GM12878 (cell line): ENCODE results near the gene TMEM45A. TPM values are rescaled to one million over a fixed set of nuclear protein-coding genes. Genes with fewer than 3 reads are reported as not detected.
A peak's percentile ranks its signal among the peaks of the same experiment; 100 is the strongest.

Experiments used
- ATAC-seq: fragments of 200-7000 bp; cut with Tn5 transposase; 3 replicates; pipeline ENCODE4 v1.9.1; 2020; ENCODE audit warnings: mild to moderate bottlenecking, moderate library complexity
- BruUV-seq: library from RNA; stranded (reverse); fragments of 400-500 nt; replicated peaks from 2 replicates; lab custom pipeline; 2021; lab: Mats Ljungman, UMichigan
- CTCF ChIA-PET: fragments of 300-600 bp; sonication (Branson Sonifier 250); formaldehyde crosslinking; extraction: SDS; loops from one replicate; lab custom pipeline; 2021; ENCODE audit warnings: inconsistent platforms; lab: Yijun Ruan, JAX
- POLR2A ChIA-PET: fragments of 350-600 bp; formaldehyde crosslinking; extraction: SDS; loops from one replicate; lab custom pipeline; 2021; ENCODE audit warnings: inconsistent platforms; lab: Charles Lee
- RAD21 ChIA-PET: fragments of 300-600 bp; sonication (Branson Sonifier 250); formaldehyde crosslinking; loops from one replicate; lab custom pipeline; 2023; ENCODE audit warnings: antibody characterized with exemption; ENCODE audit not compliant: unreplicated experiment; lab: Charles Lee
- SMC1A ChIA-PET: fragments of 300-600 bp; sonication (Branson Sonifier 250); formaldehyde crosslinking; loops from one replicate; lab custom pipeline; 2023; ENCODE audit not compliant: unreplicated experiment, uncharacterized antibody; lab: Charles Lee
- DNase-seq: peaks from one replicate; pipeline ENCODE4 v3.0.0-alpha.2; 2011; ENCODE audit warnings: low read depth, low spot score
- FAIRE-seq: peaks from 3 replicates; lab custom pipeline; 2011; peaks lifted over from hg19 to GRCh38; lab: Jason Lieb, UNC
- H2AFZ ChIP-seq: 2 replicates; pipeline ENCODE4 v1.6.0; 2011; ENCODE audit warnings: low read depth, low read length, control low read depth; ENCODE audit not compliant: control insufficient read depth
- H3K27ac ChIP-seq: 2 replicates; pipeline ENCODE4 v1.5.1; 2011; ENCODE audit warnings: control low read depth; ENCODE audit not compliant: control insufficient read depth, insufficient read depth
- H3K27me3 ChIP-seq, 2 experiments: replicated peaks in 1 of 2; 2 replicates each; pipeline versions ENCODE4 v1.6.0 to v1.6.1; 2011; ENCODE audit warnings: low read length in 1 of 2; ENCODE audit not compliant: control insufficient read depth in 2 of 2, insufficient read depth in 2 of 2
- H3K36me3 ChIP-seq, 2 experiments: 2 replicates each; pipeline ENCODE4 v1.5.1; 2011; ENCODE audit warnings: low read length in 1 of 2; ENCODE audit not compliant: control insufficient read depth in 2 of 2, insufficient read depth in 2 of 2
- H3K4me1 ChIP-seq: 2 replicates; pipeline ENCODE4 v1.6.1; 2011; ENCODE audit warnings: mild to moderate bottlenecking, low read length, moderate library complexity, mixed read lengths; ENCODE audit not compliant: control insufficient read depth, insufficient read depth
- H3K4me2 ChIP-seq: 2 replicates; pipeline ENCODE4 v1.6.0; 2011; ENCODE audit warnings: control low read depth; ENCODE audit not compliant: control insufficient read depth, insufficient read depth
- H3K4me3 ChIP-seq: fragments of 200-600 bp; sonication (generic); 2 replicates; pipeline ENCODE4 v1.5.1; 2016
- H3K79me2 ChIP-seq: 2 replicates; pipeline ENCODE4 v1.6.0; 2011; ENCODE audit warnings: low read length; ENCODE audit not compliant: control insufficient read depth, insufficient read depth
- H3K9ac ChIP-seq: 2 replicates; pipeline ENCODE4 v1.8.0; 2011; ENCODE audit warnings: low read length, control low read depth, mixed read lengths; ENCODE audit not compliant: control insufficient read depth, insufficient read depth
- H3K9me3 ChIP-seq: replicated peaks from 3 replicates; pipeline ENCODE4 v1.5.1; 2011; ENCODE audit warnings: mild to moderate bottlenecking, low read length; ENCODE audit not compliant: control insufficient read depth, insufficient read depth
- H4K20me1 ChIP-seq: 2 replicates; pipeline ENCODE4 v1.6.0; 2011; ENCODE audit not compliant: control insufficient read depth, insufficient read depth
- BMI1 ChIP-seq: fragments of 450-650 bp; IDR thresholded peaks from 2 replicates; pipeline ENCODE4 v1.6.1; 2016; ENCODE audit warnings: mild to moderate bottlenecking, moderate library complexity, borderline replicate concordance
- CBX5 ChIP-seq: sonication (generic); IDR thresholded peaks from 2 replicates; pipeline ENCODE4 v1.6.1; 2016; ENCODE audit warnings: low read depth, moderate library complexity, mild to moderate bottlenecking, inconsistent platforms
- EED ChIP-seq: sonication (generic); IDR thresholded peaks from 2 replicates; pipeline ENCODE4 v1.6.1; 2016; ENCODE audit warnings: antibody characterized with exemption, low read depth
- FOXK2 ChIP-seq: fragments of 450-650 bp; IDR thresholded peaks from 2 replicates; pipeline ENCODE4 v1.6.1; 2017; ENCODE audit warnings: mild to moderate bottlenecking, moderate library complexity
- GABPA ChIP-seq: IDR thresholded peaks from 2 replicates; pipeline ENCODE4 v1.6.1; 2014; ENCODE audit warnings: antibody characterized with exemption, low read depth, mild to moderate bottlenecking, inconsistent platforms
- NBN ChIP-seq: fragments of 450-650 bp; IDR thresholded peaks from 2 replicates; pipeline ENCODE4 v1.6.1; 2016
- NR2F1 ChIP-seq: fragments of 450-650 bp; conservative IDR thresholded peaks from 2 replicates; pipeline ENCODE4 v1.6.1; 2017; ENCODE audit warnings: mild to moderate bottlenecking
- NRF1 ChIP-seq: conservative IDR thresholded peaks from 2 replicates; pipeline ENCODE4 v1.6.1; 2011; ENCODE audit warnings: mild to moderate bottlenecking, low read depth, low read length, improper control_type of control experiment
- PKNOX1 ChIP-seq: fragments of 450-650 bp; IDR thresholded peaks from 2 replicates; pipeline ENCODE4 v1.6.1; 2016; ENCODE audit warnings: mild to moderate bottlenecking
- RCOR1 ChIP-seq: conservative IDR thresholded peaks from 2 replicates; pipeline ENCODE4 v1.6.1; 2012; ENCODE audit warnings: low read depth, low read length, improper control_type of control experiment
- STAT3 ChIP-seq: IDR thresholded peaks from 2 replicates; pipeline ENCODE4 v1.6.1; 2011; ENCODE audit warnings: low read depth, low read length, improper control_type of control experiment
- TAF1 ChIP-seq: IDR thresholded peaks from 2 replicates; pipeline ENCODE4 v1.6.1; 2011; ENCODE audit warnings: mild to moderate bottlenecking, low read depth, low read length, borderline replicate concordance
- YBX1 ChIP-seq: fragments of 450-650 bp; IDR thresholded peaks from 2 replicates; pipeline ENCODE4 v1.6.1; 2016; ENCODE audit warnings: antibody characterized with exemption
- ZNF207 ChIP-seq: fragments of 450-650 bp; IDR thresholded peaks from 2 replicates; pipeline ENCODE4 v1.6.1; 2014; ENCODE audit warnings: antibody characterized with exemption, mild to moderate bottlenecking, borderline replicate concordance
- WGBS: methylation state at CpG from one replicate; pipeline ENCODE4 v1.1.6; 2016; ENCODE audit warnings: low lambda C conversion rate; ENCODE audit not compliant: insufficient replicate concordance, insufficient coverage; ENCODE audit errors: missing lambda C conversion rate; 5-methylcytosine and 5-hydroxymethylcytosine counted together
- in situ Hi-C: fragments of 300-500 bp; cut with MboI; formaldehyde crosslinking; loops from 9 replicates; pipeline ENCODE4 v1.14.3; 2018; ENCODE audit warnings: mixed read lengths
- intact Hi-C: fragments of 100-400 bp; cut with micrococcal nuclease; formaldehyde crosslinking; loops from one replicate; pipeline ENCODE4 v1.14.2; 2022; ENCODE audit not compliant: unreplicated experiment
- polyA plus RNA-seq, 11 experiments: library from polyadenylated mRNA; depleted of rRNA in 4 of 11; unstranded in 6 of 11; stranded (reverse) in 5 of 11; fragments of >200 nt; fragmentation: Nextera tagmentation in 4 of 11; fragmentation: Illumina TruSeq in 1 of 11; extraction: Ambion mirVana in 4 of 11; extraction: Trizol in 1 of 11; gene quantifications; 1 replicate in 1 of 11; 2 replicates in 10 of 11; pipeline versions ENCODE4 v1.2.1 to v1.2.3, GENCODE V29; 2011 to 2016; ENCODE audit warnings: inconsistent platforms in 2 of 11, missing spikeins in 2 of 11, low read depth in 1 of 11
- total RNA-seq, 4 experiments: library from RNA; depleted of rRNA in 3 of 4; stranded (reverse); fragments of >200 nt in 3 of 4; fragmentation: Illumina TruSeq in 1 of 4; extraction: Trizol in 1 of 4; gene quantifications; 2 replicates each; pipeline versions ENCODE4 v1.2.1 to v1.2.3, GENCODE V29; 2013 to 2021
- TF ChIP-seq, protein P1 (sequence below): fragments of 450-650 bp; formaldehyde crosslinking; IDR thresholded peaks from 2 replicates; pipeline ENCODE4 v1.4.0; 2022; ENCODE audit warnings: mild to moderate bottlenecking, moderate library complexity
- TF ChIP-seq, protein P2 (sequence below), 3 experiments: IDR thresholded peaks in 2 of 3; conservative IDR thresholded peaks in 1 of 3; 2 replicates each; pipeline ENCODE4 v1.5.1; 2011; ENCODE audit warnings: low read depth in 3 of 3, low read length in 3 of 3, mild to moderate bottlenecking in 3 of 3, control low read depth in 2 of 3, moderate library complexity in 2 of 3, inconsistent platforms in 1 of 3, mixed read lengths in 1 of 3; ENCODE audit not compliant: control insufficient read depth in 2 of 3, insufficient read depth in 1 of 3; ENCODE audit errors: extremely low read depth in 1 of 3

Gene TMEM45A
- total and polyA plus RNA-seq, 10 of the 15 experiments (the other 5 are each of a cell fraction or from before 2014, with no cell fraction given) = 0.34 to 5.3 (median 0.83) TPM

DNA sequence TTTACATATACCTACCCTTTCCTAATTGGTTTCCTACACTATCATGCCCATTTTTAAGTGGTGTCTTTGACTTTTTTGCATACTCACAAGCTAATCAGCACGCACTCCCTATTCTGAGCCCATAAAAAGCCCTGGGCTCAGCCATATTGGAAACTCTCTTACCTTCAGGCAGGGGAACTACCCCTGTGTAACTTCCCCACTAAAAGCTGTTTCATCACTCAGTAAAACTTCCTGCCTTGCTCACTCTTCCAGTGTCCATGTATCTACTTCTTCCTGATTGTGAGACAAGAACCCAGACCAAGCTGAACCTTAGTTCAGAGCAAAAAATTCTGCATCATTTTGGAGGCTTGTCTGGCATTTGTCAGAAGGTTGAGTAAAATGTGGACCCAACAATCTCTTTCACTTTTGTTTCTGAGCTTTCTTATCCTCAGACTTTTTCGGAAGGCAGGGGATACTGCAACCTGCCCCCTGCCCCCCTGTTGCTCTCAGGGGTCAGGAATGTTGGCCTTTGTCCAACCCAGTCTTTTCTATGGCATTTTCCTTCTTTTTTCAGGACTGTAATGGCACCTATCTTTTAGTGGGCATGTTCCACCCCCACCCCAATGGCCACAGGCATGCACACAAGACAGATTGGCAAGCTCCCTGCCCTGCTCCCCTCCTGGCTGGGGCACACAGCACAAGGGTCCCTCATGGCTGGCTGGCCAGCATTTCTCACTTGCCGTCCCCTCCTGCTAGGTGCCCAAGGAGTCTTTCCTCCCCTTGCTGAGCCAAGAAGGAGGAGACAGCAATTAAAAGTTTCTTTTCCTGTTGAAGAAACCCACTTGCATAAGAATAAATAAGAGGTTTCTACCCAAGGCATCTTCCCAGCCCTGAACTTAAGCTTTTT is 26.3 kb upstream of the TMEM45A start:
- ATAC-seq (peak; percentile 64), FAIRE-seq (no peak), DNase-seq (peak; percentile 35)
- ChIA-PET SMC1A (interaction anchor here (0.6 to 10.6 kb wide), 24 partner anchors 11 to 331 kb away, joined by 3 to 279 read pairs (median 4); partner anchors contain the start of genes LNP1, TMEM45A and TOMM70), POLR2A (interaction anchor here (0.6 to 1.3 kb wide), 3 partner anchors 26 to 169 kb away, joined by 3 to 4 read pairs (median 3); partner anchors contain the start of gene TMEM45A), RAD21 (interaction anchor here (1.0 to 7.7 kb wide), 12 partner anchors 19 to 331 kb away, joined by 3 to 231 read pairs (median 5); partner anchors contain the start of gene TMEM45A), CTCF (interaction anchor here (0.6 to 10.3 kb wide), 11 partner anchors 64 to 635 kb away, joined by 3 to 462 read pairs (median 6); partner anchors contain the start of genes LNP1 and TOMM70)
- H3K27me3 ChIP-seq = no peaks in the 10 kb centered on the region
- H3K36me3 ChIP-seq = no peaks in the 10 kb centered on the region
- H3K9ac ChIP-seq = 0 out of 2 replicates have a peak overlapping the region, but pooled peaks have one; percentile 40
- in situ Hi-C loops = no loop called here
- 0 out of 2 replicates have a peak overlapping the region, but pooled peaks have one; percentile 3 for H3K4me3 ChIP-seq
- H3K9me3 ChIP-seq = peaks cover 15% of the 10 kb centered on the region; the same call in 2 of the 3 replicates
- intact Hi-C loops = loop anchor here (10.0 kb wide), 1 partner anchor 729 kb away; no protein-coding TSS in a partner anchor
- H3K27ac ChIP-seq = peak overlapping the region; percentile 67
- 68% methylated on average over 3 of the region's 3 CpGs for WGBS
- peak overlapping the region; percentile 79 for H3K4me2 ChIP-seq
- H3K4me1 ChIP-seq = peaks cover 10% of the 10 kb centered on the region
- H3K79me2 ChIP-seq = no peaks in the 10 kb centered on the region
- H4K20me1 ChIP-seq = no peaks in the 10 kb centered on the region
- H2AFZ ChIP-seq = peak overlapping the region; percentile 98
- no TSS peak for BruUV-seq
- TF ChIP-seq NR2F1 (peak; percentile 26; the same call in 1 of the 2 replicates), BMI1 (no peak), PKNOX1 (no peak), YBX1 (no peak), ZNF207 (no peak), NRF1 (no peak), GABPA (no peak), EED (0 out of 2 replicates have a peak, but pooled peaks have one; percentile 20), FOXK2 (no peak), CBX5 (peak; percentile 77; the same call in 1 of the 2 replicates), TAF1 (0 out of 2 replicates have a peak, but pooled peaks have one; percentile 5), NBN (no peak), STAT3 (no peak), RCOR1 (no peak)
- TF ChIP-seq, protein P1, sequence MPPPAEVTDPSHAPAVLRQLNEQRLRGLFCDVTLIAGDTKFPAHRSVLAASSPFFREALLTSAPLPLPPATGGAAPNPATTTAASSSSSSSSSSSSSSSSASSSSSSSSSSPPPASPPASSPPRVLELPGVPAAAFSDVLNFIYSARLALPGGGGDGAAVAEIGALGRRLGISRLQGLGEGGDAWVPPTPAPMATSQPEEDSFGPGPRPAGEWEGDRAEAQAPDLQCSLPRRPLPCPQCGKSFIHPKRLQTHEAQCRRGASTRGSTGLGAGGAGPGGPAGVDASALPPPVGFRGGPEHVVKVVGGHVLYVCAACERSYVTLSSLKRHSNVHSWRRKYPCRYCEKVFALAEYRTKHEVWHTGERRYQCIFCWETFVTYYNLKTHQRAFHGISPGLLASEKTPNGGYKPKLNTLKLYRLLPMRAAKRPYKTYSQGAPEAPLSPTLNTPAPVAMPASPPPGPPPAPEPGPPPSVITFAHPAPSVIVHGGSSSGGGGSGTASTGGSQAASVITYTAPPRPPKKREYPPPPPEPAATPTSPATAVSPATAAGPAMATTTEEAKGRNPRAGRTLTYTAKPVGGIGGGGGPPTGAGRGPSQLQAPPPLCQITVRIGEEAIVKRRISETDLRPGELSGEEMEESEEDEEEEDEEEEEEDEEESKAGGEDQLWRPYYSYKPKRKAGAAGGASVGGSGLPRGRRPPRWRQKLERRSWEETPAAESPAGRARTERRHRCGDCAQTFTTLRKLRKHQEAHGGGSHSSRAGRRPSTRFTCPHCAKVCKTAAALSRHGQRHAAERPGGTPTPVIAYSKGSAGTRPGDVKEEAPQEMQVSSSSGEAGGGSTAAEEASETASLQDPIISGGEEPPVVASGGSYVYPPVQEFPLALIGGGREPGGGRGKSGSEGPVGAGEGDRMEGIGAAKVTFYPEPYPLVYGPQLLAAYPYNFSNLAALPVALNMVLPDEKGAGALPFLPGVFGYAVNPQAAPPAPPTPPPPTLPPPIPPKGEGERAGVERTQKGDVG (CRISPR knock-in tag) = no peak
- TF ChIP-seq, protein P2, sequence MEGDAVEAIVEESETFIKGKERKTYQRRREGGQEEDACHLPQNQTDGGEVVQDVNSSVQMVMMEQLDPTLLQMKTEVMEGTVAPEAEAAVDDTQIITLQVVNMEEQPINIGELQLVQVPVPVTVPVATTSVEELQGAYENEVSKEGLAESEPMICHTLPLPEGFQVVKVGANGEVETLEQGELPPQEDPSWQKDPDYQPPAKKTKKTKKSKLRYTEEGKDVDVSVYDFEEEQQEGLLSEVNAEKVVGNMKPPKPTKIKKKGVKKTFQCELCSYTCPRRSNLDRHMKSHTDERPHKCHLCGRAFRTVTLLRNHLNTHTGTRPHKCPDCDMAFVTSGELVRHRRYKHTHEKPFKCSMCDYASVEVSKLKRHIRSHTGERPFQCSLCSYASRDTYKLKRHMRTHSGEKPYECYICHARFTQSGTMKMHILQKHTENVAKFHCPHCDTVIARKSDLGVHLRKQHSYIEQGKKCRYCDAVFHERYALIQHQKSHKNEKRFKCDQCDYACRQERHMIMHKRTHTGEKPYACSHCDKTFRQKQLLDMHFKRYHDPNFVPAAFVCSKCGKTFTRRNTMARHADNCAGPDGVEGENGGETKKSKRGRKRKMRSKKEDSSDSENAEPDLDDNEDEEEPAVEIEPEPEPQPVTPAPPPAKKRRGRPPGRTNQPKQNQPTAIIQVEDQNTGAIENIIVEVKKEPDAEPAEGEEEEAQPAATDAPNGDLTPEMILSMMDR (IDR thresholded peaks at IDR 0.05 in 2 of 3, conservative IDR thresholded peaks at IDR 0.05 in 1 of 3; ENCODE audit: control insufficient read depth in 2 of 3, extremely low read depth in 1 of 3, insufficient read depth in 1 of 3, low read depth in 3 of 3, low read length in 3 of 3) = no peak
